ENCODE results near the gene LOC101059915.
"Not testable (repeated sequence)": the region's sequence is repeated elsewhere in the genome, so short reads cannot be mapped to it uniquely, and the experiment has no call there.

LOC101059915 gene

GRCh38 chrX:71634366-71634765 is 33.0 kb upstream of the LOC101059915 start:
- H3K4me3 ChIP-seq (ENCODE audit: low read depth, poor library complexity, severe bottlenecking) = no peak overlapping the region
- DNase-seq (ENCODE audit: low spot score in 2 of 2) = peak in 1 of 2 donors; percentile 17
- WGBS, 2 donors = 74 to 83% methylated on average over 6 of the region's 6 CpGs
- TF ChIP-seq, protein P1, sequence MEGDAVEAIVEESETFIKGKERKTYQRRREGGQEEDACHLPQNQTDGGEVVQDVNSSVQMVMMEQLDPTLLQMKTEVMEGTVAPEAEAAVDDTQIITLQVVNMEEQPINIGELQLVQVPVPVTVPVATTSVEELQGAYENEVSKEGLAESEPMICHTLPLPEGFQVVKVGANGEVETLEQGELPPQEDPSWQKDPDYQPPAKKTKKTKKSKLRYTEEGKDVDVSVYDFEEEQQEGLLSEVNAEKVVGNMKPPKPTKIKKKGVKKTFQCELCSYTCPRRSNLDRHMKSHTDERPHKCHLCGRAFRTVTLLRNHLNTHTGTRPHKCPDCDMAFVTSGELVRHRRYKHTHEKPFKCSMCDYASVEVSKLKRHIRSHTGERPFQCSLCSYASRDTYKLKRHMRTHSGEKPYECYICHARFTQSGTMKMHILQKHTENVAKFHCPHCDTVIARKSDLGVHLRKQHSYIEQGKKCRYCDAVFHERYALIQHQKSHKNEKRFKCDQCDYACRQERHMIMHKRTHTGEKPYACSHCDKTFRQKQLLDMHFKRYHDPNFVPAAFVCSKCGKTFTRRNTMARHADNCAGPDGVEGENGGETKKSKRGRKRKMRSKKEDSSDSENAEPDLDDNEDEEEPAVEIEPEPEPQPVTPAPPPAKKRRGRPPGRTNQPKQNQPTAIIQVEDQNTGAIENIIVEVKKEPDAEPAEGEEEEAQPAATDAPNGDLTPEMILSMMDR (IDR thresholded peaks at IDR 0.05) = no peak
- TF ChIP-seq POLR2A (IDR thresholded peaks at IDR 0.05) = no peak
- intact Hi-C loops (cut with DNase I; ENCODE audit: low total_unique reads) = no loop called here

DNA sequence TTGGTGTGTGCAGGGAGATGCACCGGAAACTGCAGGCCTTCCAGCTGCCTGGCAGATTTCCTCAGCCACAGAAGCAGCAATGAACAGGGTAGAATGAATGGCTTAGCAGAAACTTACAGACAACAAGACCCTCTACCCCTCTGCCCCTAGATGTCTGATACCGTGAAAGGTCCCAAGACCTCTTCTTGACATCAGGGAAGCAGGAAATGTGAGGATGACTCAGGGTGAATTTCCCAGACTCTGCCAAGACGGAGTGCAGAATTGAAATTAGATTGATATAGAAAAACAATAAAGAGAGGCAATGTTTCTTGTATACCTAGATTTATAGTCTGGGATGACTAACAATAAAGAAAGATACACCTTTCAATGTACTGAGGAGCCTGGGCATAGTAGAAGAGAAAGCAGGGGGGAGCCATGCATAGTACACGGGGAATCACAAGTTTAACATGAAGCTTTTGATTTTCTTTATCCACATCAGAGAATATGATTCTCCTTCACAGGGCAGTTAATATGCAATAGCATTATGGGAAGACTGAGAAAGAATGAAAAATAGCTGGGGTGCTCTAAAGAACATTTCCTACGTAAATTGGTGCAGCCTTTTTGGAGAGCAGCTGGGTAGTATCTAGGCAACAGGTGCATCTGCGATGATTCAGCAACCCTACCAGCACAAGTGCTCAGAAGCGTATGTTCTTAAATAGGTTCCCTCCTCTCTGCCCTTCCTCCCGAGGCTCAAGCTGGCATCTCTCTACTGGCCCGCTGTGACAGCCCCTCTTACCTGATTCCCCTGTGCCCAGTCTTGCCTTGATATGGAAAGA is 30.7 kb upstream of the LOC101059915 start:
- intact Hi-C loops (cut with DNase I; ENCODE audit: low total_unique reads) = no loop called here
- DNase-seq (ENCODE audit: low spot score in 2 of 2) = no peak
- no peak for TF ChIP-seq POLR2A (IDR thresholded peaks at IDR 0.05)
- TF ChIP-seq, protein P1 (IDR thresholded peaks at IDR 0.05) = no peak
- no peak overlapping the region for H3K4me3 ChIP-seq (ENCODE audit: low read depth, poor library complexity, severe bottlenecking)
- WGBS, 2 donors = 73 to 74% methylated on average over 8 to 9 of the region's 9 CpGs

DNA sequence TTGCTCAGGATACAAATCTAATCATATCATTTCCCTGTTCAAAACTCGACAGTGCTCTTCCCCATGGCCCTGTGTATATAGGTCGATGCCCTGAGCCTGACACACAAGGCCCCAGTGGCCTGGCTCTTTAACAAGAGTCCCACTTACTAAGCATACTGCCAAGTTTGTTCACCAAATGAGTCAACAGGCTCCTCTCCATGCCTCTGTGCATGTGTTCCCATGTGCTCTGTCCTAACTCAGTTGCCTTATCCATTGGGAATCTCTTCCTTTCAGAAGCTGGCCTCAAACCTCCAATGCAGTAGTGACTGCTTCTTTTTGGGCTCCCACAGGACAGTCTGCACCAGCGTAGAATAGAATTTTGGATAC is 30.1 kb upstream of the LOC101059915 start:
- WGBS, 2 donors = 80 to 83% methylated on average over 3 of the region's 3 CpGs

DNA sequence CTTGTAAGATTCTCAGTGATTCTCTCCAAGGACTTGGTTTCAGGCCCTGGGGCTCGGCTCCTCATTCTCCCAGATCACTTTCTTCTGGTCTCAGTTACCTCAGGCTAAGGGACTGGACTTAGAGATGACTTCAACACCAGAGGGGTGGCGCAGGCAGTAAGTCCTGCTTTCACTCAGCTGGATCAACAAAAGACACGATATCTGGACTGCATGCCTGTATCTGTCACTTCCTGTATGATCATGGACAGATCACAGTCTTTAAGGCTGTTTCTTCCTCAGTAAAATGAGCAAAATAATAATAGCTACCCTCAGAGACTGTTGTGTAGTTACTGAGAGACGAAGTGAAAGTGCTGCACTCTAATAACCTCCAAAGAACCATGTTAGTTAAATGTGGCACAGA is 29.5 kb upstream of the LOC101059915 start:
- TF ChIP-seq, protein P1 (IDR thresholded peaks at IDR 0.05) = no peak
- TF ChIP-seq POLR2A (IDR thresholded peaks at IDR 0.05) = no peak
- DNase-seq (ENCODE audit: low spot score in 2 of 2) = peak in 1 of 2 donors; percentile 52
- no peak overlapping the region for H3K4me3 ChIP-seq (ENCODE audit: low read depth, poor library complexity, severe bottlenecking)
- intact Hi-C loops (cut with DNase I; ENCODE audit: low total_unique reads) = no loop called here
- WGBS, 2 donors = 53% methylated on average over 4 of the region's 4 CpGs

More for the DNA sequence above, 30.1 kb upstream of the LOC101059915 start:
- peak in 1 of 2 donors; percentile 60 for DNase-seq (ENCODE audit: low spot score in 2 of 2)
- no peak overlapping the region for H3K4me3 ChIP-seq (ENCODE audit: low read depth, poor library complexity, severe bottlenecking)
- intact Hi-C loops (cut with DNase I; ENCODE audit: low total_unique reads) = no loop called here
- TF ChIP-seq POLR2A (IDR thresholded peaks at IDR 0.05) = no peak
- TF ChIP-seq, protein P1 (IDR thresholded peaks at IDR 0.05) = no peak

DNA sequence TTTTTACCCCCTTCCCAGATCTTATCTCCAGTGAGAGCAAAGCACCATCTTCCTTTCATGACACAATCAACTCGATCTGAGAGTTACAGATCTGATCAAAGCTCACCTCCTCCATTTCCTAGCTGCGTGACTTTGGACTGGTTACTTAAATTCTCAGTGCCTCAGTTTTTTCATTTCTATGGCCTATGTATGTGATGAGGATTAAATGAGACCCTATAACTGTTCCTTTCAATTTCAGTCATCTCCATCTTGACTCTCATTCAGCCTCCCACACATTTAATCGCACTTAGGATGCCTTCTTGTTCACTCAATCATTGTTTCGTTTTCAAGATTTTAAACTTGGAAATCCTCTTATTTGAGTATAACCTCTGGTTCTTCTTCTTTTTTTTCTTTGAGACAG is 28.9 kb upstream of the LOC101059915 start:
- intact Hi-C loops (cut with DNase I; ENCODE audit: low total_unique reads) = no loop called here
- TF ChIP-seq POLR2A (IDR thresholded peaks at IDR 0.05) = no peak
- TF ChIP-seq, protein P1 (IDR thresholded peaks at IDR 0.05) = no peak
- 70 to 83% methylated on average over 4 of the region's 4 CpGs for WGBS, 2 donors
- H3K4me3 ChIP-seq (ENCODE audit: low read depth, poor library complexity, severe bottlenecking) = no peak overlapping the region
- DNase-seq (ENCODE audit: low spot score in 2 of 2) = no peak

GRCh38 chrX:71640002-71640401 is 27.3 kb upstream of the LOC101059915 start:
- DNase-seq (ENCODE audit: low spot score in 2 of 2) = no peak
- intact Hi-C loops (cut with DNase I; ENCODE audit: low total_unique reads) = no loop called here
- 87 to 94% methylated on average over 4 of the region's 4 CpGs for WGBS, 2 donors
- TF ChIP-seq POLR2A (IDR thresholded peaks at IDR 0.05) = no peak
- TF ChIP-seq, protein P1 (IDR thresholded peaks at IDR 0.05) = no peak
- H3K4me3 ChIP-seq (ENCODE audit: low read depth, poor library complexity, severe bottlenecking) = no peak overlapping the region

GRCh38 chrX:71644406-71644805 is 22.9 kb upstream of the LOC101059915 start:
- intact Hi-C loops (cut with DNase I; ENCODE audit: low total_unique reads); DNase-seq (ENCODE audit: low spot score in 2 of 2): not testable (repeated sequence)
- WGBS, 2 donors = 61 to 70% methylated on average over 5 to 6 of the region's 6 CpGs

More at GRCh38 chrX:71644406-71644805, 22.9 kb upstream of the LOC101059915 start:
- H3K4me3 ChIP-seq (ENCODE audit: low read depth, poor library complexity, severe bottlenecking) = not testable (repeated sequence)
